Natural killer cell (primary cell): ENCODE measurements around the gene LGALS4. TPM values are rescaled to one million over a fixed set of nuclear protein-coding genes. Genes with fewer than 3 reads are reported as not detected.

Experiments
- ATAC-seq, 3 donors: fragments of 150-1000 bp in 2 of 3; fragments of 200-7000 bp in 1 of 3; cut with Tn5 transposase; 1 replicate in 1 of 3; 2 replicates in 2 of 3; pipeline ENCODE4 v1.10.0; 2021; ENCODE audit warnings: mild to moderate bottlenecking in 2 of 3, moderate library complexity in 2 of 3
- DNase-seq, 2 donors: peaks; one replicate each; pipeline versions ENCODE4 v3.0.0 to v3.0.0-alpha.2; 2013 to 2021; ENCODE audit warnings: mixed read lengths in 1 of 2
- H3K27ac ChIP-seq: one replicate; pipeline ENCODE4 v1.5.1; 2013; ENCODE audit warnings: mild to moderate bottlenecking, low read length
- H3K27me3 ChIP-seq: one replicate; pipeline ENCODE4 v1.6.1; 2013; ENCODE audit warnings: low read length; ENCODE audit not compliant: control insufficient read depth, insufficient read depth
- H3K36me3 ChIP-seq: one replicate; pipeline ENCODE4 v1.6.1; 2013; ENCODE audit warnings: low read length; ENCODE audit not compliant: control insufficient read depth, insufficient read depth
- H3K4me1 ChIP-seq: one replicate; pipeline ENCODE4 v1.6.1; 2013; ENCODE audit warnings: low read length; ENCODE audit not compliant: control insufficient read depth, insufficient read depth
- H3K4me3 ChIP-seq: one replicate; pipeline ENCODE4 v1.5.1; 2013; ENCODE audit warnings: low read length
- H3K9me3 ChIP-seq: one replicate; pipeline ENCODE4 v1.6.1; 2013; ENCODE audit warnings: low read length; ENCODE audit not compliant: control insufficient read depth, insufficient read depth
- H3K27ac Mint-ChIP-seq, 2 donors: one replicate each; pipeline ENCODE4 v1.8.0; 2022; ENCODE audit warnings: mild to moderate bottlenecking in 2 of 2, mixed read lengths in 2 of 2, moderate library complexity in 1 of 2
- H3K27me3 Mint-ChIP-seq, 2 donors: one replicate each; pipeline ENCODE4 v1.8.0; 2022; ENCODE audit warnings: low read depth in 2 of 2, mixed read lengths in 2 of 2
- H3K36me3 Mint-ChIP-seq: one replicate; pipeline ENCODE4 v1.8.0; 2022; ENCODE audit warnings: mixed read lengths
- H3K4me1 Mint-ChIP-seq, 2 donors: one replicate each; pipeline ENCODE4 v1.8.0; 2022; ENCODE audit warnings: mixed read lengths in 2 of 2
- H3K4me3 Mint-ChIP-seq: one replicate; pipeline ENCODE4 v1.8.0; 2022; ENCODE audit warnings: mild to moderate bottlenecking, moderate library complexity, mixed read lengths
- H3K9me3 Mint-ChIP-seq, 2 donors: one replicate each; pipeline ENCODE4 v1.8.0; 2022; ENCODE audit warnings: mixed read lengths in 2 of 2
- WGBS: methylation state at CpG from one replicate; pipeline ENCODE4 v1.1.7; 2013; ENCODE audit warnings: missing lambda C conversion rate; ENCODE audit not compliant: insufficient coverage; 5-methylcytosine and 5-hydroxymethylcytosine counted together
- intact Hi-C: fragments of 100-400 bp; cut with micrococcal nuclease; formaldehyde crosslinking; loops from one replicate; pipeline ENCODE4 v1.14.2; 2022
- total RNA-seq, 4 donors: library from RNA; stranded (reverse); fragments of 120-200 nt in 1 of 4; gene quantifications; one replicate each; pipeline versions ENCODE4 v1.2.3 to v1.2.4, GENCODE V29; 2013 to 2022
- TF ChIP-seq, protein P1 (sequence below): fragments of 200-600 bp; IDR thresholded peaks from one replicate; pipeline ENCODE4 v1.8.0; 2022; ENCODE audit warnings: antibody characterized with exemption

Gene LGALS4
- total RNA-seq, 3 donors from 2014 or later (not counting 1 experiment from before 2014, with no cell fraction given): 4.2 to 4.8 (median 4.6) TPM

GRCh38 chr19:38842439-38843174, 29.9 kb upstream of the LGALS4 start:
- peak in 1 of 2 donors; percentile 83 for DNase-seq
- Mint-ChIP-seq H3K4me1 (peaks cover 54 to 73% of the 10 kb centered on the region in 2 donors), H3K9me3 (no peaks in the 10 kb centered on the region), H3K27me3 (no peaks in the 10 kb centered on the region), H3K36me3 (peaks cover 34% of the 10 kb centered on the region), H3K27ac (peak overlapping the region; percentile 67 to 99), H3K4me3 (peak overlapping the region; percentile 78)
- H3K4me3 ChIP-seq: no peak overlapping the region
- no peaks in the 10 kb centered on the region for H3K27me3 ChIP-seq
- H3K27ac ChIP-seq: peak overlapping the region; percentile 42
- H3K36me3 ChIP-seq: peaks cover 97% of the 10 kb centered on the region
- H3K9me3 ChIP-seq: no peaks in the 10 kb centered on the region
- ATAC-seq: peak; percentile 71 to 75 (median 74)
- WGBS: 51% methylated on average over 17 of the region's 17 CpGs
- intact Hi-C loops: no loop called here
- H3K4me1 ChIP-seq: peaks cover 56% of the 10 kb centered on the region
- TF ChIP-seq, protein P1, sequence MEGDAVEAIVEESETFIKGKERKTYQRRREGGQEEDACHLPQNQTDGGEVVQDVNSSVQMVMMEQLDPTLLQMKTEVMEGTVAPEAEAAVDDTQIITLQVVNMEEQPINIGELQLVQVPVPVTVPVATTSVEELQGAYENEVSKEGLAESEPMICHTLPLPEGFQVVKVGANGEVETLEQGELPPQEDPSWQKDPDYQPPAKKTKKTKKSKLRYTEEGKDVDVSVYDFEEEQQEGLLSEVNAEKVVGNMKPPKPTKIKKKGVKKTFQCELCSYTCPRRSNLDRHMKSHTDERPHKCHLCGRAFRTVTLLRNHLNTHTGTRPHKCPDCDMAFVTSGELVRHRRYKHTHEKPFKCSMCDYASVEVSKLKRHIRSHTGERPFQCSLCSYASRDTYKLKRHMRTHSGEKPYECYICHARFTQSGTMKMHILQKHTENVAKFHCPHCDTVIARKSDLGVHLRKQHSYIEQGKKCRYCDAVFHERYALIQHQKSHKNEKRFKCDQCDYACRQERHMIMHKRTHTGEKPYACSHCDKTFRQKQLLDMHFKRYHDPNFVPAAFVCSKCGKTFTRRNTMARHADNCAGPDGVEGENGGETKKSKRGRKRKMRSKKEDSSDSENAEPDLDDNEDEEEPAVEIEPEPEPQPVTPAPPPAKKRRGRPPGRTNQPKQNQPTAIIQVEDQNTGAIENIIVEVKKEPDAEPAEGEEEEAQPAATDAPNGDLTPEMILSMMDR: no peak

DNA sequence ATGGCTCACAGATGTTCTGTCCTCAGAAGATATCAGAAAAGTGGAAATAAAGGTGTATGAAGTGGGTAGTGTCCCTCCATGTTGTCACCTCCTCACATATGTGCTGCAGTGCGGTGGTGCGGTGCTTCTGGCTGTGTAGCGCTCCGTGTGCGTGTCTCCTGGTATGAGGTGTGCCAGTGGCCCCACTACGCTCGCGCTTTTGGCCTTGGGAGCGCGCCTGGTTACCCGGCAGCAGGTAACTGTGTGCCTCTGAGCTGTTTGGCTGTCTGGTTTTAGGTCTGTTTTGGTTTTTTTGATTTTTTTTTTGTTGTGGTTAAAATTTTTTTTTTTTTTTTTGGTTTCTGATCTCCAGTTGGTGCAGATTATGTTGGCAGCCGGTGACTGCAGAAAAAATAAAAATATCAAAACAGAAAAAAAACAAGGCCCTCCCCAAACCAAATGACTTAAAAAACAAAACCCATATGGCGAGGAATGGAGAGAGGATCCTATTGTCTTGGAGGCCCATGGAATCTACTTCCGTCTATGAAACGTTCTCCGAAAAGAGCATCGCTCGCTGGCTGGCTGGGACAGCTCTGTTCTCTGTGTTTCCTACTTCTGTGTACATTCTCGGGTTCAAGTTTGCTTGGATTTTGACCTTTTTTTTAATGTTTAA, 29.2 kb upstream of the LGALS4 start:
- peak in 1 of 2 donors; percentile 83 for DNase-seq
- H3K27ac ChIP-seq: peak overlapping the region; percentile 43
- peak in 1 of 3 donors; percentile 14 for ATAC-seq
- 64% methylated on average over 18 of the region's 19 CpGs for WGBS
- H3K27me3 Mint-ChIP-seq: no peaks in the 10 kb centered on the region
- intact Hi-C loops: no loop called here
- peak overlapping the region; percentile 78 for H3K4me3 Mint-ChIP-seq
- peaks cover 97% of the 10 kb centered on the region for H3K36me3 ChIP-seq
- H3K27me3 ChIP-seq: no peaks in the 10 kb centered on the region
- H3K9me3 Mint-ChIP-seq: no peaks in the 10 kb centered on the region
- peaks cover 34% of the 10 kb centered on the region for H3K36me3 Mint-ChIP-seq
- TF ChIP-seq, protein P1: no peak
- H3K4me3 ChIP-seq: no peak overlapping the region
- peaks cover 49% of the 10 kb centered on the region for H3K4me1 ChIP-seq
- H3K4me1 Mint-ChIP-seq: peaks cover 47 to 67% of the 10 kb centered on the region in 2 donors
- peak overlapping the region; percentile 67 to 99 for H3K27ac Mint-ChIP-seq
- no peaks in the 10 kb centered on the region for H3K9me3 ChIP-seq

GRCh38 chr19:38841180-38841766, 28.5 kb upstream of the LGALS4 start:
- Mint-ChIP-seq H3K27ac (peak overlapping the region; percentile 67 to 99), H3K36me3 (peaks cover 34% of the 10 kb centered on the region), H3K4me1 (peaks cover 44 to 64% of the 10 kb centered on the region in 2 donors), H3K4me3 (peak overlapping the region; percentile 17), H3K9me3 (no peaks in the 10 kb centered on the region), H3K27me3 (no peaks in the 10 kb centered on the region)
- H3K4me3 ChIP-seq: no peak overlapping the region
- peaks cover 98% of the 10 kb centered on the region for H3K36me3 ChIP-seq
- ATAC-seq: no peak
- TF ChIP-seq, protein P1: no peak
- 95% methylated on average over 12 of the region's 12 CpGs for WGBS
- no peaks in the 10 kb centered on the region for H3K27me3 ChIP-seq
- peaks cover 44% of the 10 kb centered on the region for H3K4me1 ChIP-seq
- intact Hi-C loops: no loop called here
- no peaks in the 10 kb centered on the region for H3K9me3 ChIP-seq
- no peak for DNase-seq
- peak overlapping the region; percentile 43 for H3K27ac ChIP-seq
